H1 (cell line): Measurements from ENCODE around the gene CIB2. TPM values are rescaled to one million over a fixed set of nuclear protein-coding genes. Genes with fewer than 3 reads are reported as not detected.

Experiments used
- CBX8 ChIP-seq: fragments of 300-800, 300-1000 bp; sonication (generic); IDR thresholded peaks from 2 replicates; pipeline ENCODE4 v1.7.1; 2016; ENCODE audit warnings: low read depth, low read length, borderline replicate concordance
- CHD2 ChIP-seq: IDR thresholded peaks from 2 replicates; pipeline ENCODE4 v1.6.1; 2012; ENCODE audit warnings: low read length, improper control_type of control experiment
- GABPA ChIP-seq: IDR thresholded peaks from 2 replicates; pipeline ENCODE4 v1.6.1; 2011; ENCODE audit warnings: mild to moderate bottlenecking, low read length, moderate library complexity, borderline replicate concordance; ENCODE audit not compliant: insufficient read depth
- SIX5 ChIP-seq: IDR thresholded peaks from 2 replicates; pipeline ENCODE4 v1.6.1; 2011; ENCODE audit warnings: mild to moderate bottlenecking, low read depth, low read length
- SRF ChIP-seq: IDR thresholded peaks from 2 replicates; pipeline ENCODE4 v1.6.1; 2011; ENCODE audit warnings: mild to moderate bottlenecking, low read depth, low read length, moderate library complexity
- TAF1 ChIP-seq: IDR thresholded peaks from 2 replicates; pipeline ENCODE4 v1.6.1; 2011; ENCODE audit warnings: mild to moderate bottlenecking, low read depth, low read length
- TAF7 ChIP-seq: optimal IDR thresholded peaks from 2 replicates; pipeline ENCODE3; 2011; ENCODE audit warnings: low read depth, mild to moderate bottlenecking, inconsistent platforms, low read length, moderate library complexity, borderline replicate concordance
- TCF12 ChIP-seq: IDR thresholded peaks from 2 replicates; pipeline ENCODE4 v1.6.1; 2011; ENCODE audit warnings: low read depth, mild to moderate bottlenecking, low read length
- polyA plus RNA-seq, 7 experiments: library from polyadenylated mRNA; depleted of rRNA in 3 of 7; stranded (reverse) in 5 of 7; unstranded in 2 of 7; fragments of >200 nt in 5 of 7; fragments of 200-250 nt in 2 of 7; gene quantifications; 1 replicate in 5 of 7; 2 replicates in 1 of 7; 4 replicates in 1 of 7; pipeline versions ENCODE4 v1.2.1 to v1.2.3, GENCODE V29; 2011 to 2013; ENCODE audit warnings: missing spikeins in 2 of 7, mixed read lengths in 2 of 7
- total RNA-seq: library from RNA; stranded (reverse); fragmentation: NEBNext Ultra II Directional; extraction: Animal tissue kit (Norgen Biotek cat#: 25700); gene quantifications from 2 replicates; pipeline ENCODE4 v1.2.1, GENCODE V29; 2021
- TF ChIP-seq, protein P1 (sequence below): fragments of 300-600 bp; sonication (generic); IDR thresholded peaks from 2 replicates; pipeline ENCODE4 v1.7.1; 2012; ENCODE audit warnings: low read length, moderate library complexity, mild to moderate bottlenecking, inconsistent platforms; ENCODE audit not compliant: insufficient replicate concordance

The CIB2 gene
- total and polyA plus RNA-seq, 2 of the 8 experiments (the other 6 are each of a cell fraction or from before 2014, with no cell fraction given): 41.5 to 45.8 TPM

- TF ChIP-seq, protein P1, sequence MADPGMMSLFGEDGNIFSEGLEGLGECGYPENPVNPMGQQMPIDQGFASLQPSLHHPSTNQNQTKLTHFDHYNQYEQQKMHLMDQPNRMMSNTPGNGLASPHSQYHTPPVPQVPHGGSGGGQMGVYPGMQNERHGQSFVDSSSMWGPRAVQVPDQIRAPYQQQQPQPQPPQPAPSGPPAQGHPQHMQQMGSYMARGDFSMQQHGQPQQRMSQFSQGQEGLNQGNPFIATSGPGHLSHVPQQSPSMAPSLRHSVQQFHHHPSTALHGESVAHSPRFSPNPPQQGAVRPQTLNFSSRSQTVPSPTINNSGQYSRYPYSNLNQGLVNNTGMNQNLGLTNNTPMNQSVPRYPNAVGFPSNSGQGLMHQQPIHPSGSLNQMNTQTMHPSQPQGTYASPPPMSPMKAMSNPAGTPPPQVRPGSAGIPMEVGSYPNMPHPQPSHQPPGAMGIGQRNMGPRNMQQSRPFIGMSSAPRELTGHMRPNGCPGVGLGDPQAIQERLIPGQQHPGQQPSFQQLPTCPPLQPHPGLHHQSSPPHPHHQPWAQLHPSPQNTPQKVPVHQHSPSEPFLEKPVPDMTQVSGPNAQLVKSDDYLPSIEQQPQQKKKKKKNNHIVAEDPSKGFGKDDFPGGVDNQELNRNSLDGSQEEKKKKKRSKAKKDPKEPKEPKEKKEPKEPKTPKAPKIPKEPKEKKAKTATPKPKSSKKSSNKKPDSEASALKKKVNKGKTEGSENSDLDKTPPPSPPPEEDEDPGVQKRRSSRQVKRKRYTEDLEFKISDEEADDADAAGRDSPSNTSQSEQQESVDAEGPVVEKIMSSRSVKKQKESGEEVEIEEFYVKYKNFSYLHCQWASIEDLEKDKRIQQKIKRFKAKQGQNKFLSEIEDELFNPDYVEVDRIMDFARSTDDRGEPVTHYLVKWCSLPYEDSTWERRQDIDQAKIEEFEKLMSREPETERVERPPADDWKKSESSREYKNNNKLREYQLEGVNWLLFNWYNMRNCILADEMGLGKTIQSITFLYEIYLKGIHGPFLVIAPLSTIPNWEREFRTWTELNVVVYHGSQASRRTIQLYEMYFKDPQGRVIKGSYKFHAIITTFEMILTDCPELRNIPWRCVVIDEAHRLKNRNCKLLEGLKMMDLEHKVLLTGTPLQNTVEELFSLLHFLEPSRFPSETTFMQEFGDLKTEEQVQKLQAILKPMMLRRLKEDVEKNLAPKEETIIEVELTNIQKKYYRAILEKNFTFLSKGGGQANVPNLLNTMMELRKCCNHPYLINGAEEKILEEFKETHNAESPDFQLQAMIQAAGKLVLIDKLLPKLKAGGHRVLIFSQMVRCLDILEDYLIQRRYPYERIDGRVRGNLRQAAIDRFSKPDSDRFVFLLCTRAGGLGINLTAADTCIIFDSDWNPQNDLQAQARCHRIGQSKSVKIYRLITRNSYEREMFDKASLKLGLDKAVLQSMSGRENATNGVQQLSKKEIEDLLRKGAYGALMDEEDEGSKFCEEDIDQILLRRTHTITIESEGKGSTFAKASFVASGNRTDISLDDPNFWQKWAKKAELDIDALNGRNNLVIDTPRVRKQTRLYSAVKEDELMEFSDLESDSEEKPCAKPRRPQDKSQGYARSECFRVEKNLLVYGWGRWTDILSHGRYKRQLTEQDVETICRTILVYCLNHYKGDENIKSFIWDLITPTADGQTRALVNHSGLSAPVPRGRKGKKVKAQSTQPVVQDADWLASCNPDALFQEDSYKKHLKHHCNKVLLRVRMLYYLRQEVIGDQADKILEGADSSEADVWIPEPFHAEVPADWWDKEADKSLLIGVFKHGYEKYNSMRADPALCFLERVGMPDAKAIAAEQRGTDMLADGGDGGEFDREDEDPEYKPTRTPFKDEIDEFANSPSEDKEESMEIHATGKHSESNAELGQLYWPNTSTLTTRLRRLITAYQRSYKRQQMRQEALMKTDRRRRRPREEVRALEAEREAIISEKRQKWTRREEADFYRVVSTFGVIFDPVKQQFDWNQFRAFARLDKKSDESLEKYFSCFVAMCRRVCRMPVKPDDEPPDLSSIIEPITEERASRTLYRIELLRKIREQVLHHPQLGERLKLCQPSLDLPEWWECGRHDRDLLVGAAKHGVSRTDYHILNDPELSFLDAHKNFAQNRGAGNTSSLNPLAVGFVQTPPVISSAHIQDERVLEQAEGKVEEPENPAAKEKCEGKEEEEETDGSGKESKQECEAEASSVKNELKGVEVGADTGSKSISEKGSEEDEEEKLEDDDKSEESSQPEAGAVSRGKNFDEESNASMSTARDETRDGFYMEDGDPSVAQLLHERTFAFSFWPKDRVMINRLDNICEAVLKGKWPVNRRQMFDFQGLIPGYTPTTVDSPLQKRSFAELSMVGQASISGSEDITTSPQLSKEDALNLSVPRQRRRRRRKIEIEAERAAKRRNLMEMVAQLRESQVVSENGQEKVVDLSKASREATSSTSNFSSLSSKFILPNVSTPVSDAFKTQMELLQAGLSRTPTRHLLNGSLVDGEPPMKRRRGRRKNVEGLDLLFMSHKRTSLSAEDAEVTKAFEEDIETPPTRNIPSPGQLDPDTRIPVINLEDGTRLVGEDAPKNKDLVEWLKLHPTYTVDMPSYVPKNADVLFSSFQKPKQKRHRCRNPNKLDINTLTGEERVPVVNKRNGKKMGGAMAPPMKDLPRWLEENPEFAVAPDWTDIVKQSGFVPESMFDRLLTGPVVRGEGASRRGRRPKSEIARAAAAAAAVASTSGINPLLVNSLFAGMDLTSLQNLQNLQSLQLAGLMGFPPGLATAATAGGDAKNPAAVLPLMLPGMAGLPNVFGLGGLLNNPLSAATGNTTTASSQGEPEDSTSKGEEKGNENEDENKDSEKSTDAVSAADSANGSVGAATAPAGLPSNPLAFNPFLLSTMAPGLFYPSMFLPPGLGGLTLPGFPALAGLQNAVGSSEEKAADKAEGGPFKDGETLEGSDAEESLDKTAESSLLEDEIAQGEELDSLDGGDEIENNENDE: no peak
- TF ChIP-seq TCF12 (no peak), GABPA (no peak), TAF7 (no peak), CBX8 (no peak), TAF1 (no peak), SRF (no peak), CHD2 (no peak), SIX5 (no peak)
Observed at GRCh38 chr15:78170848-78171773, 39.9 kb upstream of the CIB2 start (continued).
